WTC11 (cell line): ENCODE measurements around the gene EZR. TPM values are rescaled to one million over a fixed set of nuclear protein-coding genes. Genes with fewer than 3 reads are reported as not detected.

Experiments used
- ATAC-seq: fragments of 200-7000 bp; cut with Tn5 transposase; 2 replicates; pipeline ENCODE4 v1.10.0; 2021; ENCODE audit warnings: mild to moderate bottlenecking, moderate library complexity
- CTCF ChIA-PET: fragments of 300-600 bp; sonication (Branson Sonifier 250); formaldehyde crosslinking; loops from one replicate; lab custom pipeline; 2021; ENCODE audit warnings: antibody characterized with exemption; lab: Charles Lee
- POLR2A ChIA-PET: fragments of 350-600 bp; sonication (Branson Sonifier 250); formaldehyde crosslinking; loops from one replicate; lab custom pipeline; 2021; ENCODE audit warnings: antibody characterized with exemption; lab: Charles Lee
- DNase-seq: peaks from one replicate; pipeline ENCODE4 v3.0.0; 2021; ENCODE audit warnings: low spot score
- H3K27ac Mint-ChIP-seq: 2 replicates; pipeline ENCODE4 v1.8.0; 2021; ENCODE audit warnings: mixed read lengths
- H3K27me3 Mint-ChIP-seq: 2 replicates; pipeline ENCODE4 v1.8.0; 2021; ENCODE audit warnings: low read depth, mild to moderate bottlenecking, moderate library complexity, mixed read lengths
- H3K36me3 Mint-ChIP-seq: 2 replicates; pipeline ENCODE4 v1.8.0; 2021; ENCODE audit warnings: mixed read lengths
- H3K4me1 Mint-ChIP-seq: 2 replicates; pipeline ENCODE4 v1.8.0; 2022; ENCODE audit warnings: mixed read lengths
- H3K4me3 Mint-ChIP-seq: 2 replicates; pipeline ENCODE4 v1.8.0; 2021; ENCODE audit warnings: mild to moderate bottlenecking, moderate library complexity, mixed read lengths
- H3K9me3 Mint-ChIP-seq: 2 replicates; pipeline ENCODE4 v1.8.0; 2021; ENCODE audit warnings: mixed read lengths
- AR ChIP-seq: fragments of 250-450 bp; sonication (Bioruptor Pico); IDR thresholded peaks from 2 replicates; pipeline ENCODE4 v1.9.0; 2021; ENCODE audit warnings: mild to moderate bottlenecking
- ETV6 ChIP-seq: sonication (generic); formaldehyde crosslinking; IDR thresholded peaks from 2 replicates; pipeline ENCODE4 v1.8.1; 2022; ENCODE audit warnings: mild to moderate bottlenecking, missing genetic modification reagents
- GABPB1 ChIP-seq: sonication (generic); formaldehyde crosslinking; IDR thresholded peaks from 2 replicates; pipeline ENCODE4 v1.8.1; 2023; ENCODE audit warnings: mild to moderate bottlenecking, missing genetic modification reagents
- KAT7 ChIP-seq: sonication (generic); formaldehyde crosslinking; IDR thresholded peaks from 2 replicates; pipeline ENCODE4 v1.8.1; 2023; ENCODE audit warnings: missing genetic modification reagents, mild to moderate bottlenecking, borderline replicate concordance
- NR2C2 ChIP-seq: sonication (generic); formaldehyde crosslinking; IDR thresholded peaks from 2 replicates; pipeline ENCODE4 v1.8.0; 2022; ENCODE audit warnings: mild to moderate bottlenecking, missing genetic modification reagents
- PRRX2 ChIP-seq: fragments of 250-450 bp; sonication (Bioruptor Pico); IDR thresholded peaks from 2 replicates; pipeline ENCODE4 v1.8.0; 2021; ENCODE audit warnings: mild to moderate bottlenecking
- SP1 ChIP-seq: sonication (generic); formaldehyde crosslinking; conservative IDR thresholded peaks from 2 replicates; pipeline ENCODE4 v1.8.1; 2022; ENCODE audit warnings: missing genetic modification reagents
- TEAD1 ChIP-seq: sonication (generic); formaldehyde crosslinking; IDR thresholded peaks from 2 replicates; pipeline ENCODE4 v1.8.0; 2022; ENCODE audit warnings: mild to moderate bottlenecking, missing genetic modification reagents
- TEAD4 ChIP-seq: sonication (generic); formaldehyde crosslinking; IDR thresholded peaks from 2 replicates; pipeline ENCODE4 v1.8.0; 2022; ENCODE audit warnings: mild to moderate bottlenecking, missing genetic modification reagents
- ZNF121 ChIP-seq: sonication (generic); formaldehyde crosslinking; IDR thresholded peaks from 2 replicates; pipeline ENCODE4 v1.8.0; 2023; ENCODE audit warnings: missing genetic modification reagents
- ZNF138 ChIP-seq: sonication (generic); formaldehyde crosslinking; conservative IDR thresholded peaks from 2 replicates; pipeline ENCODE4 v1.8.1; 2022; ENCODE audit warnings: mild to moderate bottlenecking, moderate library complexity, missing genetic modification reagents
- ZNF232 ChIP-seq: sonication (generic); formaldehyde crosslinking; IDR thresholded peaks from 2 replicates; pipeline ENCODE4 v1.8.0; 2022; ENCODE audit warnings: mild to moderate bottlenecking, missing genetic modification reagents
- ZSCAN18 ChIP-seq: fragments of 250-450 bp; sonication (Bioruptor Pico); IDR thresholded peaks from 2 replicates; pipeline ENCODE4 v2.1.2; 2022; ENCODE audit warnings: mild to moderate bottlenecking, moderate library complexity
- total RNA-seq: library from RNA; stranded (reverse); gene quantifications from 3 replicates; pipeline ENCODE4 v1.2.3, GENCODE V29; 2021
- TF ChIP-seq, protein P1 (sequence below): fragments of 250-450 bp; sonication (Bioruptor Pico); IDR thresholded peaks from 2 replicates; pipeline ENCODE4 v1.8.0; 2021; ENCODE audit warnings: mild to moderate bottlenecking
- TF ChIP-seq, protein P2 (sequence below): fragments of 250-450 bp; sonication (Bioruptor Pico); IDR thresholded peaks from 2 replicates; pipeline ENCODE4 v1.9.0; 2021; ENCODE audit warnings: mild to moderate bottlenecking
- TF ChIP-seq, protein P3 (sequence below): sonication (generic); formaldehyde crosslinking; IDR thresholded peaks from 2 replicates; pipeline ENCODE4 v1.8.0; 2022; ENCODE audit warnings: missing genetic modification reagents
- TF ChIP-seq, protein P4 (sequence below): sonication (generic); formaldehyde crosslinking; IDR thresholded peaks from 2 replicates; pipeline ENCODE4 v1.8.1; 2022; ENCODE audit warnings: low read depth, missing genetic modification reagents, borderline replicate concordance
- TF ChIP-seq, protein P5 (sequence below): fragments of 200-600 bp; IDR thresholded peaks from 2 replicates; pipeline ENCODE4 v1.8.0; 2022; ENCODE audit warnings: antibody characterized with exemption

Gene EZR
- total RNA-seq, 1 experiment from 2014 or later = 215 TPM

GRCh38 chr6:158818581-158819212 lies 471 bp downstream of the EZR start:
- H3K27ac Mint-ChIP-seq = no peak overlapping the region
- peaks cover 45% of the 10 kb centered on the region for H3K4me1 Mint-ChIP-seq
- ATAC-seq (peak; percentile 38), DNase-seq (peak; percentile 66)
- peak overlapping the region; percentile 95 for H3K4me3 Mint-ChIP-seq
- peaks cover 52% of the 10 kb centered on the region for H3K36me3 Mint-ChIP-seq
- TF ChIP-seq NR2C2 (CRISPR knock-in tag) (no peak), AR (CRISPR knock-in tag) (no peak)
- peaks cover 7% of the 10 kb centered on the region for H3K9me3 Mint-ChIP-seq
- POLR2A ChIA-PET = interaction anchor here (0.9 to 1.8 kb wide), 4 partner anchors 35 to 104 kb away, joined by 3 to 20 read pairs (median 11); no protein-coding TSS in a partner anchor
- CTCF ChIA-PET = interaction anchor here (0.8 to 1.8 kb wide), 4 partner anchors 35 to 104 kb away, joined by 3 to 9 read pairs (median 5); no protein-coding TSS in a partner anchor
- H3K27me3 Mint-ChIP-seq = peaks cover 16% of the 10 kb centered on the region

GRCh38 chr6:158817728-158818580 lies 1.2 kb downstream of the EZR start:
- POLR2A ChIA-PET = interaction anchor here (1.0 to 1.1 kb wide), 2 partner anchors 36 to 51 kb away, joined by 6 to 8 read pairs; no protein-coding TSS in a partner anchor
- Mint-ChIP-seq H3K9me3 (peaks cover 7% of the 10 kb centered on the region), H3K27me3 (peaks cover 16% of the 10 kb centered on the region), H3K27ac (peak overlapping the region; percentile 99), H3K4me1 (peaks cover 49% of the 10 kb centered on the region), H3K36me3 (peaks cover 58% of the 10 kb centered on the region), H3K4me3 (peak overlapping the region; percentile 95)
- ATAC-seq (peak; percentile 58), DNase-seq (peak; percentile 78)
- CTCF ChIA-PET = interaction anchor here (1.0 to 1.1 kb wide), 2 partner anchors 9 to 52 kb away, joined by 3 to 4 read pairs; no protein-coding TSS in a partner anchor
- TF ChIP-seq ZNF138 = no peak
- TF ChIP-seq ZSCAN18 (CRISPR knock-in tag) = no peak
- peak; percentile 50; the same call in 1 of the 2 replicates for TF ChIP-seq KAT7 (CRISPR knock-in tag)
- peak; percentile 59; the same call in 1 of the 2 replicates for TF ChIP-seq SP1 (CRISPR knock-in tag)
- TF ChIP-seq TEAD1 (CRISPR knock-in tag) = no peak
- TF ChIP-seq GABPB1 (CRISPR knock-in tag) = peak; percentile 61; the same call in 1 of the 2 replicates
- peak; percentile 63; the same call in 1 of the 2 replicates for TF ChIP-seq ZNF121 (CRISPR knock-in tag)
- TF ChIP-seq, protein P1, sequence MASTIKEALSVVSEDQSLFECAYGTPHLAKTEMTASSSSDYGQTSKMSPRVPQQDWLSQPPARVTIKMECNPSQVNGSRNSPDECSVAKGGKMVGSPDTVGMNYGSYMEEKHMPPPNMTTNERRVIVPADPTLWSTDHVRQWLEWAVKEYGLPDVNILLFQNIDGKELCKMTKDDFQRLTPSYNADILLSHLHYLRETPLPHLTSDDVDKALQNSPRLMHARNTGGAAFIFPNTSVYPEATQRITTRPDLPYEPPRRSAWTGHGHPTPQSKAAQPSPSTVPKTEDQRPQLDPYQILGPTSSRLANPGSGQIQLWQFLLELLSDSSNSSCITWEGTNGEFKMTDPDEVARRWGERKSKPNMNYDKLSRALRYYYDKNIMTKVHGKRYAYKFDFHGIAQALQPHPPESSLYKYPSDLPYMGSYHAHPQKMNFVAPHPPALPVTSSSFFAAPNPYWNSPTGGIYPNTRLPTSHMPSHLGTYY (CRISPR knock-in tag) = no peak
- TF ChIP-seq, protein P2, sequence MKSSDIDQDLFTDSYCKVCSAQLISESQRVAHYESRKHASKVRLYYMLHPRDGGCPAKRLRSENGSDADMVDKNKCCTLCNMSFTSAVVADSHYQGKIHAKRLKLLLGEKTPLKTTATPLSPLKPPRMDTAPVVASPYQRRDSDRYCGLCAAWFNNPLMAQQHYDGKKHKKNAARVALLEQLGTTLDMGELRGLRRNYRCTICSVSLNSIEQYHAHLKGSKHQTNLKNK = no peak
- TF ChIP-seq, protein P3, sequence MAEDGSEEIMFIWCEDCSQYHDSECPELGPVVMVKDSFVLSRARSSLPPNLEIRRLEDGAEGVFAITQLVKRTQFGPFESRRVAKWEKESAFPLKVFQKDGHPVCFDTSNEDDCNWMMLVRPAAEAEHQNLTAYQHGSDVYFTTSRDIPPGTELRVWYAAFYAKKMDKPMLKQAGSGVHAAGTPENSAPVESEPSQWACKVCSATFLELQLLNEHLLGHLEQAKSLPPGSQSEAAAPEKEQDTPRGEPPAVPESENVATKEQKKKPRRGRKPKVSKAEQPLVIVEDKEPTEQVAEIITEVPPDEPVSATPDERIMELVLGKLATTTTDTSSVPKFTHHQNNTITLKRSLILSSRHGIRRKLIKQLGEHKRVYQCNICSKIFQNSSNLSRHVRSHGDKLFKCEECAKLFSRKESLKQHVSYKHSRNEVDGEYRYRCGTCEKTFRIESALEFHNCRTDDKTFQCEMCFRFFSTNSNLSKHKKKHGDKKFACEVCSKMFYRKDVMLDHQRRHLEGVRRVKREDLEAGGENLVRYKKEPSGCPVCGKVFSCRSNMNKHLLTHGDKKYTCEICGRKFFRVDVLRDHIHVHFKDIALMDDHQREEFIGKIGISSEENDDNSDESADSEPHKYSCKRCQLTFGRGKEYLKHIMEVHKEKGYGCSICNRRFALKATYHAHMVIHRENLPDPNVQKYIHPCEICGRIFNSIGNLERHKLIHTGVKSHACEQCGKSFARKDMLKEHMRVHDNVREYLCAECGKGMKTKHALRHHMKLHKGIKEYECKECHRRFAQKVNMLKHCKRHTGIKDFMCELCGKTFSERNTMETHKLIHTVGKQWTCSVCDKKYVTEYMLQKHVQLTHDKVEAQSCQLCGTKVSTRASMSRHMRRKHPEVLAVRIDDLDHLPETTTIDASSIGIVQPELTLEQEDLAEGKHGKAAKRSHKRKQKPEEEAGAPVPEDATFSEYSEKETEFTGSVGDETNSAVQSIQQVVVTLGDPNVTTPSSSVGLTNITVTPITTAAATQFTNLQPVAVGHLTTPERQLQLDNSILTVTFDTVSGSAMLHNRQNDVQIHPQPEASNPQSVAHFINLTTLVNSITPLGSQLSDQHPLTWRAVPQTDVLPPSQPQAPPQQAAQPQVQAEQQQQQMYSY (CRISPR knock-in tag) = no peak
- TF ChIP-seq PRRX2 (CRISPR knock-in tag) = no peak
- TF ChIP-seq ZNF232 (CRISPR knock-in tag) = no peak
- TF ChIP-seq, protein P4, sequence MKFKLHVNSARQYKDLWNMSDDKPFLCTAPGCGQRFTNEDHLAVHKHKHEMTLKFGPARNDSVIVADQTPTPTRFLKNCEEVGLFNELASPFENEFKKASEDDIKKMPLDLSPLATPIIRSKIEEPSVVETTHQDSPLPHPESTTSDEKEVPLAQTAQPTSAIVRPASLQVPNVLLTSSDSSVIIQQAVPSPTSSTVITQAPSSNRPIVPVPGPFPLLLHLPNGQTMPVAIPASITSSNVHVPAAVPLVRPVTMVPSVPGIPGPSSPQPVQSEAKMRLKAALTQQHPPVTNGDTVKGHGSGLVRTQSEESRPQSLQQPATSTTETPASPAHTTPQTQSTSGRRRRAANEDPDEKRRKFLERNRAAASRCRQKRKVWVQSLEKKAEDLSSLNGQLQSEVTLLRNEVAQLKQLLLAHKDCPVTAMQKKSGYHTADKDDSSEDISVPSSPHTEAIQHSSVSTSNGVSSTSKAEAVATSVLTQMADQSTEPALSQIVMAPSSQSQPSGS (CRISPR knock-in tag) = no peak
- TF ChIP-seq, protein P5, sequence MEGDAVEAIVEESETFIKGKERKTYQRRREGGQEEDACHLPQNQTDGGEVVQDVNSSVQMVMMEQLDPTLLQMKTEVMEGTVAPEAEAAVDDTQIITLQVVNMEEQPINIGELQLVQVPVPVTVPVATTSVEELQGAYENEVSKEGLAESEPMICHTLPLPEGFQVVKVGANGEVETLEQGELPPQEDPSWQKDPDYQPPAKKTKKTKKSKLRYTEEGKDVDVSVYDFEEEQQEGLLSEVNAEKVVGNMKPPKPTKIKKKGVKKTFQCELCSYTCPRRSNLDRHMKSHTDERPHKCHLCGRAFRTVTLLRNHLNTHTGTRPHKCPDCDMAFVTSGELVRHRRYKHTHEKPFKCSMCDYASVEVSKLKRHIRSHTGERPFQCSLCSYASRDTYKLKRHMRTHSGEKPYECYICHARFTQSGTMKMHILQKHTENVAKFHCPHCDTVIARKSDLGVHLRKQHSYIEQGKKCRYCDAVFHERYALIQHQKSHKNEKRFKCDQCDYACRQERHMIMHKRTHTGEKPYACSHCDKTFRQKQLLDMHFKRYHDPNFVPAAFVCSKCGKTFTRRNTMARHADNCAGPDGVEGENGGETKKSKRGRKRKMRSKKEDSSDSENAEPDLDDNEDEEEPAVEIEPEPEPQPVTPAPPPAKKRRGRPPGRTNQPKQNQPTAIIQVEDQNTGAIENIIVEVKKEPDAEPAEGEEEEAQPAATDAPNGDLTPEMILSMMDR = no peak
- no peak for TF ChIP-seq ETV6 (CRISPR knock-in tag)
- TF ChIP-seq TEAD4 (CRISPR knock-in tag) = no peak
